ENCODE data around the gene TRPM3. TPM values are rescaled to one million over a fixed set of nuclear protein-coding genes. Genes with fewer than 3 reads are reported as not detected.
"Not testable (repeated sequence)": the region's sequence is repeated elsewhere in the genome, so short reads cannot be mapped to it uniquely, and the experiment has no call there.

TRPM3 gene
- total and polyA plus RNA-seq, 7 experiments from 2014 or later = not detected

DNA sequence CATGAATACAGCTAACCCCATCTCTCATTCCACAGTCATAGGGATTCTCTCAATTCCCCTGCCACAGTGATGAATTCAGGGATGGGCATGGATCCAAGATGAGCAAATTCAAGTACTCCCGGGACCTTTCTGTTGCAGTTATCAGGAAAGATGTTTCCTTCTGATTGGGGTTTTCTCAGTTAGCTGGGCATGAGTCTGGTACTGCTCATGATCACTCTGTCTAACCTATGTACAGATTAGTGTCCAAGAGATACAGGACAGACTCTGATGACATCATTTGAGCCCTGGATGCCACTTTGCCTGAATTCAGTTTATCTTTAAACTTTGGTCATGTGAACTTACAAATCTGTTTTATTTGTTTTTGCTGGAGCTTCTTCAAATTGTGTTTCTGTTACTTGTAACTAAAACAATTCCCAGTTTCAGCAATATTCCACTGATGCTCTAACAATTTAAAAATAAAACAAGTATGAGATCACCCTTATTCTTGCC, 449.2 kb downstream of the TRPM3 start:
- no peaks in the 10 kb centered on the region for H3K36me3 Mint-ChIP-seq
- no peaks in the 10 kb centered on the region for H3K36me3 ChIP-seq (ENCODE audit: control insufficient read depth in 2 of 3, insufficient read depth in 3 of 3, low read length in 3 of 3)
- H3K4me1 ChIP-seq (ENCODE audit: control insufficient read depth in 2 of 2, insufficient read depth in 2 of 2, low read length in 2 of 2) = no peaks in the 10 kb centered on the region
- H3K4me3 Mint-ChIP-seq = no peak overlapping the region
- peaks cover 0 to 5% (median 5%) of the 10 kb centered on the region in 5 donors for H3K27me3 Mint-ChIP-seq
- ATAC-seq (no peak), DNase-seq (no peak)
- no peaks in the 10 kb centered on the region for H3K9me3 ChIP-seq (ENCODE audit: control insufficient read depth in 2 of 3, low read length in 3 of 3)
- no peak overlapping the region for H3K27ac ChIP-seq (ENCODE audit: low read depth, low read length)
- no peaks in the 10 kb centered on the region for H3K27me3 ChIP-seq (ENCODE audit: control insufficient read depth in 2 of 2, insufficient read depth in 2 of 2, low read length in 2 of 2)
- no peak overlapping the region for H3K27ac Mint-ChIP-seq
- no peaks in the 10 kb centered on the region for H3K4me1 Mint-ChIP-seq
- no peaks in the 10 kb centered on the region for H3K9me3 Mint-ChIP-seq
- no peak overlapping the region for H3K4me3 ChIP-seq (ENCODE audit: low read length)
- ChIA-PET POLR2A (no interaction called here), CTCF (no interaction called here)
- intact Hi-C loops (cut with micrococcal nuclease) = no loop called here

- Histone ChIP-seq H3K9me3 (ENCODE audit: control insufficient read depth in 2 of 3, low read length in 3 of 3) (no peaks in the 10 kb centered on the region), H3K27me3 (ENCODE audit: control insufficient read depth in 2 of 2, insufficient read depth in 2 of 2, low read length in 2 of 2) (no peaks in the 10 kb centered on the region), H3K4me1 (ENCODE audit: control insufficient read depth in 2 of 2, insufficient read depth in 2 of 2, low read length in 2 of 2) (no peaks in the 10 kb centered on the region), H3K36me3 (ENCODE audit: control insufficient read depth in 2 of 3, insufficient read depth in 3 of 3, low read length in 3 of 3) (no peaks in the 10 kb centered on the region), H3K27ac (ENCODE audit: low read depth, low read length) (no peak overlapping the region), H3K4me3 (ENCODE audit: low read length) (no peak overlapping the region)
- Mint-ChIP-seq H3K4me1 (peaks cover 0 to 29% (median 10%) of the 10 kb centered on the region in 7 donors), H3K27me3 (peaks cover 2 to 5% (median 5%) of the 10 kb centered on the region in 5 donors), H3K4me3 (no peak overlapping the region), H3K36me3 (no peaks in the 10 kb centered on the region), H3K27ac (no peak overlapping the region), H3K9me3 (peaks cover 0 to 2% (median 0%) of the 10 kb centered on the region in 11 donors)
- ChIA-PET POLR2A (no interaction called here), CTCF (no interaction called here)
- intact Hi-C loops (cut with micrococcal nuclease) = no loop called here
- ATAC-seq = no peak
- DNase-seq = no peak
These were observed 452.7 kb downstream of the TRPM3 start for GRCh38 chr9:70668751-70669150.

- DNase-seq = no peak
- H3K9me3 Mint-ChIP-seq = peaks cover 2 to 30% (median 10%) of the 10 kb centered on the region in 11 donors
- H3K4me1 Mint-ChIP-seq = no peaks in the 10 kb centered on the region
- intact Hi-C loops (cut with micrococcal nuclease) = no loop called here
- Histone ChIP-seq H3K4me1 (ENCODE audit: control insufficient read depth in 2 of 2, insufficient read depth in 2 of 2, low read length in 2 of 2) (no peaks in the 10 kb centered on the region), H3K4me3 (ENCODE audit: low read length) (no peak overlapping the region), H3K27me3 (ENCODE audit: control insufficient read depth in 2 of 2, insufficient read depth in 2 of 2, low read length in 2 of 2) (no peaks in the 10 kb centered on the region), H3K9me3 (ENCODE audit: control insufficient read depth in 2 of 3, low read length in 3 of 3) (no peaks in the 10 kb centered on the region), H3K36me3 (ENCODE audit: control insufficient read depth in 2 of 3, insufficient read depth in 3 of 3, low read length in 3 of 3) (no peaks in the 10 kb centered on the region), H3K27ac (ENCODE audit: low read depth, low read length) (no peak overlapping the region)
- POLR2A ChIA-PET = no interaction called here
- H3K27ac Mint-ChIP-seq = no peak overlapping the region
- H3K36me3 Mint-ChIP-seq = peaks cover 0 to 5% (median 0%) of the 10 kb centered on the region in 5 donors
- ATAC-seq = no peak
- CTCF ChIA-PET = no interaction called here
- no peak overlapping the region for H3K4me3 Mint-ChIP-seq
- H3K27me3 Mint-ChIP-seq = peaks cover 10 to 24% (median 16%) of the 10 kb centered on the region in 5 donors
These were observed 462.7 kb downstream of the TRPM3 start for GRCh38 chr9:70658765-70659164.

DNA sequence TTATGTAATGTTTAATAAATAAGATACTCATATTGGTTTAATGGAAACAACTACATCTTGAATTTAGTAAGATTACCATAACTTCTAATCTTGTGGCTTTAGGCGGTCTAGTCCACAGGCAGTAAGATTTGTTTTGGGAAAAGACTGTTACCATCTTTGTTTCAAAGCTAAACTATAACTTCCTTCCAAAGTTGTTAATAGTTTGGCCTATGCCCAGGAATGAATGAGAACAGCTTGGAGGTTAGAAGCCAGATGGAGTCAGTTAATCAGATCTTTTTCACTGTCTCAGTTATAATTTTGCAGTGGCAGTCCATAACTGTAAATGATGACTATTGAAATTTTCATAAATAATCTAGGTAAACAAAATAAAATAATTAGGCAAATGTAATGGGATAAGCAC, 465.1 kb downstream of the TRPM3 start:
- Histone ChIP-seq H3K27ac (ENCODE audit: low read depth, low read length) (no peak overlapping the region), H3K4me1 (ENCODE audit: control insufficient read depth in 2 of 2, insufficient read depth in 2 of 2, low read length in 2 of 2) (no peaks in the 10 kb centered on the region), H3K27me3 (ENCODE audit: control insufficient read depth in 2 of 2, insufficient read depth in 2 of 2, low read length in 2 of 2) (no peaks in the 10 kb centered on the region), H3K9me3 (ENCODE audit: control insufficient read depth in 2 of 3, low read length in 3 of 3) (no peaks in the 10 kb centered on the region), H3K36me3 (ENCODE audit: control insufficient read depth in 2 of 3, insufficient read depth in 3 of 3, low read length in 3 of 3) (no peaks in the 10 kb centered on the region), H3K4me3 (ENCODE audit: low read length) (no peak overlapping the region)
- ATAC-seq = no peak
- H3K4me1 Mint-ChIP-seq = no peaks in the 10 kb centered on the region
- no peak for DNase-seq
- ChIA-PET CTCF (no interaction called here), POLR2A (no interaction called here)
- H3K27me3 Mint-ChIP-seq = peaks cover 6 to 17% (median 13%) of the 10 kb centered on the region in 5 donors
- H3K4me3 Mint-ChIP-seq = no peak overlapping the region
- no peak overlapping the region for H3K27ac Mint-ChIP-seq
- intact Hi-C loops (cut with micrococcal nuclease) = no loop called here
- peaks cover 4 to 30% (median 10%) of the 10 kb centered on the region in 11 donors for H3K9me3 Mint-ChIP-seq
- peaks cover 0 to 5% (median 0%) of the 10 kb centered on the region in 5 donors for H3K36me3 Mint-ChIP-seq

DNA sequence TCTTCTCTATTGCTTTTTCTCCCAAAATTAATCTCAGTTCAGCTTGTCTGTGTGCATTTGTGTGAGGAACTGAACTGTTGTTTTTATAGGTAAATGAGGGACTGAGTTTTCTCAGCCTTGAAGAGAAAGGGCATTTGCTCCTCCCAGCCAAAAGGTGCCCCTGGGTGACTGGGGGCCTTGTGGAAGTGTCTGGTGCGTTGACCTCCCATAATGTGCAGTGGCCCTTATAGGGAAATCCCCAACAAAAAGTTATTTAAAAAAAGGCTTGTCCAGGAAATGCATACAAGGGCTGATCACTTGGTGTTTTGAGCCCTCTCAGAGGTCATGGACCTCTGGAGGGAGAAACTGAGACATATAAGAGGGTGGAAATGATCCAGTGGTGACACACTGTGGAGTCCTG, 467.3 kb downstream of the TRPM3 start:
- H3K9me3 ChIP-seq (ENCODE audit: control insufficient read depth in 2 of 3, low read length in 3 of 3) = no peaks in the 10 kb centered on the region
- H3K36me3 ChIP-seq (ENCODE audit: control insufficient read depth in 2 of 3, insufficient read depth in 3 of 3, low read length in 3 of 3) = no peaks in the 10 kb centered on the region
- no peak for DNase-seq
- Mint-ChIP-seq H3K27ac (no peak overlapping the region), H3K36me3 (no peaks in the 10 kb centered on the region), H3K9me3 (peaks cover 0 to 31% (median 10%) of the 10 kb centered on the region in 11 donors), H3K4me3 (no peak overlapping the region), H3K27me3 (peaks cover 0 to 7% (median 3%) of the 10 kb centered on the region in 5 donors), H3K4me1 (no peaks in the 10 kb centered on the region)
- ATAC-seq = no peak
- no peak overlapping the region for H3K4me3 ChIP-seq (ENCODE audit: low read length)
- intact Hi-C loops (cut with micrococcal nuclease) = no loop called here
- H3K27ac ChIP-seq (ENCODE audit: low read depth, low read length) = no peak overlapping the region
- ChIA-PET CTCF (no interaction called here), POLR2A (no interaction called here)
- H3K27me3 ChIP-seq (ENCODE audit: control insufficient read depth in 2 of 2, insufficient read depth in 2 of 2, low read length in 2 of 2) = no peaks in the 10 kb centered on the region
- H3K4me1 ChIP-seq (ENCODE audit: control insufficient read depth in 2 of 2, insufficient read depth in 2 of 2, low read length in 2 of 2) = no peaks in the 10 kb centered on the region

GRCh38 chr9:70644627-70645026, 476.8 kb downstream of the TRPM3 start:
- H3K4me3 Mint-ChIP-seq; H3K4me1 ChIP-seq (ENCODE audit: control insufficient read depth in 2 of 2, insufficient read depth in 2 of 2, low read length in 2 of 2); intact Hi-C loops (cut with micrococcal nuclease); POLR2A ChIA-PET; ATAC-seq; H3K36me3 ChIP-seq (ENCODE audit: control insufficient read depth in 2 of 3, insufficient read depth in 3 of 3, low read length in 3 of 3); H3K27me3 ChIP-seq (ENCODE audit: control insufficient read depth in 2 of 2, insufficient read depth in 2 of 2, low read length in 2 of 2); H3K27ac ChIP-seq (ENCODE audit: low read depth, low read length); H3K4me3 ChIP-seq (ENCODE audit: low read length); H3K27ac Mint-ChIP-seq; H3K9me3 ChIP-seq (ENCODE audit: control insufficient read depth in 2 of 3, low read length in 3 of 3); CTCF ChIA-PET; DNase-seq; H3K36me3 Mint-ChIP-seq; H3K4me1 Mint-ChIP-seq: not testable (repeated sequence)
- Mint-ChIP-seq H3K27me3 (peaks cover 19 to 34% (median 24%) of the 10 kb centered on the region in 5 donors), H3K9me3 (peaks cover 0 to 21% (median 9%) of the 10 kb centered on the region in 11 donors)

GRCh38 chr9:70642341-70642740, 479.1 kb downstream of the TRPM3 start:
- no peaks in the 10 kb centered on the region for H3K4me1 ChIP-seq (ENCODE audit: control insufficient read depth in 2 of 2, insufficient read depth in 2 of 2, low read length in 2 of 2)
- H3K36me3 ChIP-seq (ENCODE audit: control insufficient read depth in 2 of 3, insufficient read depth in 3 of 3, low read length in 3 of 3) = no peaks in the 10 kb centered on the region
- H3K9me3 ChIP-seq (ENCODE audit: control insufficient read depth in 2 of 3, low read length in 3 of 3) = no peaks in the 10 kb centered on the region
- intact Hi-C loops (cut with micrococcal nuclease) = no loop called here
- DNase-seq (no peak), ATAC-seq (no peak)
- Mint-ChIP-seq H3K27me3 (peaks cover 18 to 28% (median 23%) of the 10 kb centered on the region in 5 donors), H3K27ac (no peak overlapping the region), H3K9me3 (peaks cover 0 to 5% (median 0%) of the 10 kb centered on the region in 11 donors), H3K4me1 (no peaks in the 10 kb centered on the region), H3K36me3 (no peaks in the 10 kb centered on the region), H3K4me3 (no peak overlapping the region)
- POLR2A ChIA-PET = no interaction called here
- CTCF ChIA-PET = interaction anchor here (0.6 to 0.8 kb wide), 2 partner anchors 294 to 1630 kb away, joined by 3 to 8 read pairs; no protein-coding TSS in a partner anchor
- H3K27me3 ChIP-seq (ENCODE audit: control insufficient read depth in 2 of 2, insufficient read depth in 2 of 2, low read length in 2 of 2) = no peaks in the 10 kb centered on the region
- no peak overlapping the region for H3K27ac ChIP-seq (ENCODE audit: low read depth, low read length)
- no peak overlapping the region for H3K4me3 ChIP-seq (ENCODE audit: low read length)
